ENCODE data around the gene LRRN3.

Gene LRRN3

DNA sequence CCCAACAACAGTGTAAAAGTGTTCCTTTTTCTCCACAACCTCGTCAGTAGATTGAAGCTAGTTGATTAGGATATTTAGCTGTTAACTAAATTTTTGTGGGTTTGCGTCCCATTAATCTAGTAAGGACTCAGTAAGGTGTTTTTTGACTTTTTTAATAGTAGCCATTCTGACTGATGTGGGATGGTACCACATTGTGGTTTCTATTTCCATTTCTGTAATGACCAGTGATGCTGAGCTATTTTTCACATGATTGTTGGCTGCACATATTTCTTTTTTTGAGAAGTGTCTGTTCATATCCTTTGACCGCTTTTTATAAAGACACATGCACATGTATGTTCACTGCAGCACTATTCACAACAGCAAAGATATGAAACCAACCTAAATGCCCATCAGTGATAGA, 5.6 kb upstream of the LRRN3 start:
- peak; percentile 50 for DNase-seq
- no peaks in the 10 kb centered on the region for H3K79me2 ChIP-seq (ENCODE audit: low read length)
- no peaks in the 10 kb centered on the region for H3K27me3 ChIP-seq (replicated peaks; ENCODE audit: insufficient read depth, low read length)
- no peaks in the 10 kb centered on the region for H3K9me2 ChIP-seq (replicated peaks; ENCODE audit: insufficient read depth, low read length)
- H3K9ac ChIP-seq (ENCODE audit: low read length) = no peak overlapping the region
- H2AFZ ChIP-seq (ENCODE audit: low read length) = no peak overlapping the region
- H3K4me1 ChIP-seq (ENCODE audit: low read length) = peaks cover 58% of the 10 kb centered on the region
- H3K9me3 ChIP-seq (replicated peaks; ENCODE audit: insufficient read depth, low read length) = no peaks in the 10 kb centered on the region
- H3F3A ChIP-seq (ENCODE audit: insufficient read depth, low read length) = peaks cover 42% of the 10 kb centered on the region
- TF ChIP-seq EZH2 (optimal IDR thresholded peaks at IDR 0.05; ENCODE audit: low read depth, low read length) = no peak
- no peak for TF ChIP-seq EZH2phosphoT487 (IDR thresholded peaks at IDR 0.05; ENCODE audit: low read length)
- no peak for TF ChIP-seq CTCF (IDR thresholded peaks at IDR 0.05; ENCODE audit: low read length)
- H4K20me1 ChIP-seq (ENCODE audit: insufficient read depth, low read length) = no peaks in the 10 kb centered on the region
- H3K36me3 ChIP-seq (replicated peaks; ENCODE audit: insufficient read depth, low read length) = no peaks in the 10 kb centered on the region
- no peak overlapping the region for H3K27ac ChIP-seq (ENCODE audit: low read length)
- H3K4me3 ChIP-seq (ENCODE audit: low read length) = no peak overlapping the region
- 0 out of 2 replicates have a peak overlapping the region, but pooled peaks have one; percentile 2 for H3K4me2 ChIP-seq (ENCODE audit: low read depth, low read length)

DNA sequence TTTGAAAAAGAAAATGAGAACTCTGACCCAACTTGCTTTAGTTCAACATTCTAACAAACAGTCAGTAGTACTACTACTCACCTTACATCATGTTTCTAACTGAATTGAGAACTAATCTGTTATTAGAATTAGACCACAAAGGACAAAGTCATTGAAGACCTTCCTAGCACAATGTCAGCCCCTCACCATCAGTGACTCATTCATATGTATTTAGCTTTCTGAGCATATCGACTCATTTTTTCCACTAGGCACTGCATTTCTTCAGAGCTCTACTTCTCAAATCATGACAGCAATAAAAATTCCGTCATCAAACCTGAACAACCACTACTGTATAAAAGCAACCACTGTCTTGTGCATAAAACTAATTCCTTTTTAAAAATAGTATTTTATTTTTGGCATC, 4.4 kb upstream of the LRRN3 start:
- H3K4me1 ChIP-seq (ENCODE audit: low read length) = peaks cover 58% of the 10 kb centered on the region
- H2AFZ ChIP-seq (ENCODE audit: low read length) = no peak overlapping the region
- H3K27me3 ChIP-seq (replicated peaks; ENCODE audit: insufficient read depth, low read length) = no peaks in the 10 kb centered on the region
- H3K27ac ChIP-seq (ENCODE audit: low read length) = no peak overlapping the region
- H3K4me2 ChIP-seq (ENCODE audit: low read depth, low read length) = no peak overlapping the region
- H3K4me3 ChIP-seq (ENCODE audit: low read length) = no peak overlapping the region
- no peak overlapping the region for H3K9ac ChIP-seq (ENCODE audit: low read length)
- no peaks in the 10 kb centered on the region for H4K20me1 ChIP-seq (ENCODE audit: insufficient read depth, low read length)
- TF ChIP-seq EZH2 (optimal IDR thresholded peaks at IDR 0.05; ENCODE audit: low read depth, low read length) (no peak), EZH2phosphoT487 (IDR thresholded peaks at IDR 0.05; ENCODE audit: low read length) (no peak), CTCF (IDR thresholded peaks at IDR 0.05; ENCODE audit: low read length) (no peak)
- no peaks in the 10 kb centered on the region for H3K9me3 ChIP-seq (replicated peaks; ENCODE audit: insufficient read depth, low read length)
- DNase-seq = no peak
- no peaks in the 10 kb centered on the region for H3K36me3 ChIP-seq (replicated peaks; ENCODE audit: insufficient read depth, low read length)
- H3F3A ChIP-seq (ENCODE audit: insufficient read depth, low read length) = peaks cover 33% of the 10 kb centered on the region
- H3K9me2 ChIP-seq (replicated peaks; ENCODE audit: insufficient read depth, low read length) = no peaks in the 10 kb centered on the region
- no peaks in the 10 kb centered on the region for H3K79me2 ChIP-seq (ENCODE audit: low read length)

- H3K4me1 ChIP-seq (ENCODE audit: low read length) = peaks cover 53% of the 10 kb centered on the region
- H4K20me1 ChIP-seq (ENCODE audit: insufficient read depth, low read length) = no peaks in the 10 kb centered on the region
- H3K27ac ChIP-seq (ENCODE audit: low read length) = no peak overlapping the region
- H3K4me2 ChIP-seq (ENCODE audit: low read depth, low read length) = no peak overlapping the region
- no peaks in the 10 kb centered on the region for H3K27me3 ChIP-seq (replicated peaks; ENCODE audit: insufficient read depth, low read length)
- no peak overlapping the region for H3K4me3 ChIP-seq (ENCODE audit: low read length)
- no peak for TF ChIP-seq EZH2phosphoT487 (IDR thresholded peaks at IDR 0.05; ENCODE audit: low read length)
- no peak for TF ChIP-seq EZH2 (optimal IDR thresholded peaks at IDR 0.05; ENCODE audit: low read depth, low read length)
- TF ChIP-seq CTCF (IDR thresholded peaks at IDR 0.05; ENCODE audit: low read length) = no peak
- DNase-seq = no peak
- no peak overlapping the region for H3K9ac ChIP-seq (ENCODE audit: low read length)
- no peaks in the 10 kb centered on the region for H3K36me3 ChIP-seq (replicated peaks; ENCODE audit: insufficient read depth, low read length)
- no peaks in the 10 kb centered on the region for H3K9me3 ChIP-seq (replicated peaks; ENCODE audit: insufficient read depth, low read length)
- no peaks in the 10 kb centered on the region for H3K9me2 ChIP-seq (replicated peaks; ENCODE audit: insufficient read depth, low read length)
- H3K79me2 ChIP-seq (ENCODE audit: low read length) = no peaks in the 10 kb centered on the region
- no peak overlapping the region for H2AFZ ChIP-seq (ENCODE audit: low read length)
- peaks cover 31% of the 10 kb centered on the region for H3F3A ChIP-seq (ENCODE audit: insufficient read depth, low read length)
Observed at GRCh38 chr7:111088328-111088727, 2.6 kb upstream of the LRRN3 start.
